Measurements from ENCODE around the gene PLPPR4. TPM values are rescaled to one million over a fixed set of nuclear protein-coding genes. Genes with fewer than 3 reads are reported as not detected.

Gene PLPPR4
- total and polyA plus RNA-seq, 2 of the 4 experiments (the other 2 are of a cell fraction) = 4.5 to 7.0 TPM

- POLR2A ChIA-PET (ENCODE audit: unreplicated experiment) = no interaction called here
- WGBS, 2 experiments (ENCODE audit: extremely low coverage in 2 of 2, insufficient read length in 1 of 2) = 70% methylated on average over 2 of the region's 5 CpGs; no CpG with 5 or more reads in 1 of the 2 experiments
These were observed 13.6 kb upstream of the PLPPR4 start for GRCh38 chr1:99250728-99251127.

More at GRCh38 chr1:99250728-99251127, 13.6 kb upstream of the PLPPR4 start:
- Histone ChIP-seq H4K91ac (ENCODE audit: insufficient read depth, low read depth, low read length) (no peak overlapping the region), H2AFZ (replicated peaks; ENCODE audit: low read length, poor library complexity) (no peak overlapping the region), H2BK120ac (ENCODE audit: low read depth, low read length) (no peak overlapping the region), H2BK20ac (ENCODE audit: low read depth, low read length) (no peak overlapping the region), H2BK15ac (ENCODE audit: low read depth, low read length) (no peak overlapping the region), H2AK9ac (replicated peaks; ENCODE audit: low read depth, low read length, poor library complexity) (no peak overlapping the region), H2BK5ac (ENCODE audit: low read depth, low read length, poor library complexity, severe bottlenecking) (no peak overlapping the region), H3K79me1 (ENCODE audit: low read depth in 1 of 2, low read length in 2 of 2) (no peaks in the 10 kb centered on the region), H3K4me1 (ENCODE audit: control insufficient read depth, insufficient read depth, low read length) (no peaks in the 10 kb centered on the region), H3K9me1 (ENCODE audit: insufficient read depth, low read length) (no peaks in the 10 kb centered on the region), H3K27ac (ENCODE audit: insufficient read depth, low read length) (no peak overlapping the region), H3K14ac (replicated peaks; ENCODE audit: low read depth, low read length) (no peak overlapping the region), H3K36me3 (ENCODE audit: control insufficient read depth, insufficient read depth, low read length) (no peaks in the 10 kb centered on the region), H4K8ac (ENCODE audit: low read depth in 2 of 2, low read length in 2 of 2) (no peak overlapping the region), H3K9me3 (ENCODE audit: control insufficient read depth, insufficient read depth, low read length) (no peaks in the 10 kb centered on the region), H3K4me3 (ENCODE audit: insufficient read depth, low read depth, low read length) (no peak overlapping the region), H3K4me2 (ENCODE audit: low read depth, low read length) (no peak overlapping the region), H3K18ac (ENCODE audit: low read depth, low read length) (no peak overlapping the region), H3K23ac (ENCODE audit: low read depth, low read length) (no peak overlapping the region), H4K20me1 (ENCODE audit: insufficient read depth, low read length) (no peaks in the 10 kb centered on the region), H2AK5ac (ENCODE audit: low read depth, low read length) (no peak overlapping the region), H3K4ac (ENCODE audit: low read depth, low read length) (no peak overlapping the region), H4K5ac (ENCODE audit: low read depth, low read length) (no peak overlapping the region), H3K56ac (ENCODE audit: extremely low read depth, insufficient read depth, low read length) (no peak overlapping the region), H3K9ac (ENCODE audit: low read depth, low read length) (no peak overlapping the region), H3K27me3 (ENCODE audit: control insufficient read depth, insufficient read depth, low read length) (no peaks in the 10 kb centered on the region)
- TF ChIP-seq MAFK (IDR thresholded peaks at IDR 0.05; ENCODE audit: low read depth, low read length) (no peak), FOS (IDR thresholded peaks at IDR 0.05; ENCODE audit: low read depth, low read length) (no peak), CEBPB (IDR thresholded peaks at IDR 0.05; ENCODE audit: low read depth, low read length) (0 out of 2 replicates have a peak, but pooled peaks have one; percentile 39)
- BruUV-seq (replicated peaks) = no TSS peak
- dilution Hi-C loops (cut with HindIII; ENCODE audit: low sequenced_read_pairs, unreplicated experiment) (no loop called here), in situ Hi-C loops (cut with MboI; ENCODE audit: low sequenced_read_pairs) (no loop called here), intact Hi-C loops (cut with micrococcal nuclease) (no loop called here)
- CTCF ChIA-PET = interaction anchor here (0.9 kb wide), 1 partner anchor 13 kb away, joined by 3 read pairs; the partner anchor contains the start of gene PLPPR4
- DNase-seq (no peak), ATAC-seq (ENCODE audit: low read depth) (no peak)

Data from IMR-90 (cell line).